ENCODE data around the gene MORC2. TPM values are rescaled to one million over a fixed set of nuclear protein-coding genes. Genes with fewer than 3 reads are reported as not detected.

The MORC2 gene
- total and polyA plus RNA-seq, 2 of the 13 experiments (the other 11 are each of a cell fraction or from before 2014, with no cell fraction given): 11.9 to 18.3 TPM

DNA sequence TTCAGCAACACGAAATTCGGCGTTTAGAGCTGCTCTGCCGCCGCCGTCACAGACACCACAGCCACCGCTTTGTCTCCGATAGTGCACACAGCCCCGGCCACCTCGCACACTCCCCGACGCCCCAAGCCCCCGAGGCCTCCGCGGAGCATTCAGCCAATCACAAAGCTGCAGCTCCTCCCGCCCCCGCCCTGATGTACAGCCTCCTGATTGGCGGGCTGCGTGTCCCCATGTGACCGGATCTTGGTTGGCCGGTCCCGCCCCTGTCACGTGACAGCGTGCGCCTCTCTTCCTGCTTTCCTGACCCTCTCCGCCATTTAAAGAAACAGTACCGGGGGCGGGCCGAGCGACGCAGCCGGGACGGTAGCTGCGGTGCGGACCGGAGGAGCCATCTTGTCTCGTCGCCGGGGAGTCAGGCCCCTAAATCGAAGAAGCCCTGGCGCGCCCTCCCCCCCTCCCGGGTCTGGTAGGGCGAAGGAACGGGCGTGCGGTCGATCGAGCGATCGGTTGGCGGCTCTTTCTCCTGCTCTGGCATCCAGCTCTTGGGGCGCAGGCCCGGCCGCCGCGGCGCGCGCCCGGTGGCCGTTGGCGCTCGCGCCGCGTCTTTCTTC, 454 bp upstream of the MORC2 start, which contains the start of gene TUG1 (continued):
- TF ChIP-seq, protein P1, sequence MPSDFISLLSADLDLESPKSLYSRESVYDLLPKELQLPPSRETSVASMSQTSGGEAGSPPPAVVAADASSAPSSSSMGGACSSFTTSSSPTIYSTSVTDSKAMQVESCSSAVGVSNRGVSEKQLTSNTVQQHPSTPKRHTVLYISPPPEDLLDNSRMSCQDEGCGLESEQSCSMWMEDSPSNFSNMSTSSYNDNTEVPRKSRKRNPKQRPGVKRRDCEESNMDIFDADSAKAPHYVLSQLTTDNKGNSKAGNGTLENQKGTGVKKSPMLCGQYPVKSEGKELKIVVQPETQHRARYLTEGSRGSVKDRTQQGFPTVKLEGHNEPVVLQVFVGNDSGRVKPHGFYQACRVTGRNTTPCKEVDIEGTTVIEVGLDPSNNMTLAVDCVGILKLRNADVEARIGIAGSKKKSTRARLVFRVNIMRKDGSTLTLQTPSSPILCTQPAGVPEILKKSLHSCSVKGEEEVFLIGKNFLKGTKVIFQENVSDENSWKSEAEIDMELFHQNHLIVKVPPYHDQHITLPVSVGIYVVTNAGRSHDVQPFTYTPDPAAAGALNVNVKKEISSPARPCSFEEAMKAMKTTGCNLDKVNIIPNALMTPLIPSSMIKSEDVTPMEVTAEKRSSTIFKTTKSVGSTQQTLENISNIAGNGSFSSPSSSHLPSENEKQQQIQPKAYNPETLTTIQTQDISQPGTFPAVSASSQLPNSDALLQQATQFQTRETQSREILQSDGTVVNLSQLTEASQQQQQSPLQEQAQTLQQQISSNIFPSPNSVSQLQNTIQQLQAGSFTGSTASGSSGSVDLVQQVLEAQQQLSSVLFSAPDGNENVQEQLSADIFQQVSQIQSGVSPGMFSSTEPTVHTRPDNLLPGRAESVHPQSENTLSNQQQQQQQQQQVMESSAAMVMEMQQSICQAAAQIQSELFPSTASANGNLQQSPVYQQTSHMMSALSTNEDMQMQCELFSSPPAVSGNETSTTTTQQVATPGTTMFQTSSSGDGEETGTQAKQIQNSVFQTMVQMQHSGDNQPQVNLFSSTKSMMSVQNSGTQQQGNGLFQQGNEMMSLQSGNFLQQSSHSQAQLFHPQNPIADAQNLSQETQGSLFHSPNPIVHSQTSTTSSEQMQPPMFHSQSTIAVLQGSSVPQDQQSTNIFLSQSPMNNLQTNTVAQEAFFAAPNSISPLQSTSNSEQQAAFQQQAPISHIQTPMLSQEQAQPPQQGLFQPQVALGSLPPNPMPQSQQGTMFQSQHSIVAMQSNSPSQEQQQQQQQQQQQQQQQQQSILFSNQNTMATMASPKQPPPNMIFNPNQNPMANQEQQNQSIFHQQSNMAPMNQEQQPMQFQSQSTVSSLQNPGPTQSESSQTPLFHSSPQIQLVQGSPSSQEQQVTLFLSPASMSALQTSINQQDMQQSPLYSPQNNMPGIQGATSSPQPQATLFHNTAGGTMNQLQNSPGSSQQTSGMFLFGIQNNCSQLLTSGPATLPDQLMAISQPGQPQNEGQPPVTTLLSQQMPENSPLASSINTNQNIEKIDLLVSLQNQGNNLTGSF (CRISPR knock-in tag; IDR thresholded peaks at IDR 0.05): 0 out of 2 replicates have a peak, but pooled peaks have one; percentile 43
- TF ChIP-seq, protein P2, sequence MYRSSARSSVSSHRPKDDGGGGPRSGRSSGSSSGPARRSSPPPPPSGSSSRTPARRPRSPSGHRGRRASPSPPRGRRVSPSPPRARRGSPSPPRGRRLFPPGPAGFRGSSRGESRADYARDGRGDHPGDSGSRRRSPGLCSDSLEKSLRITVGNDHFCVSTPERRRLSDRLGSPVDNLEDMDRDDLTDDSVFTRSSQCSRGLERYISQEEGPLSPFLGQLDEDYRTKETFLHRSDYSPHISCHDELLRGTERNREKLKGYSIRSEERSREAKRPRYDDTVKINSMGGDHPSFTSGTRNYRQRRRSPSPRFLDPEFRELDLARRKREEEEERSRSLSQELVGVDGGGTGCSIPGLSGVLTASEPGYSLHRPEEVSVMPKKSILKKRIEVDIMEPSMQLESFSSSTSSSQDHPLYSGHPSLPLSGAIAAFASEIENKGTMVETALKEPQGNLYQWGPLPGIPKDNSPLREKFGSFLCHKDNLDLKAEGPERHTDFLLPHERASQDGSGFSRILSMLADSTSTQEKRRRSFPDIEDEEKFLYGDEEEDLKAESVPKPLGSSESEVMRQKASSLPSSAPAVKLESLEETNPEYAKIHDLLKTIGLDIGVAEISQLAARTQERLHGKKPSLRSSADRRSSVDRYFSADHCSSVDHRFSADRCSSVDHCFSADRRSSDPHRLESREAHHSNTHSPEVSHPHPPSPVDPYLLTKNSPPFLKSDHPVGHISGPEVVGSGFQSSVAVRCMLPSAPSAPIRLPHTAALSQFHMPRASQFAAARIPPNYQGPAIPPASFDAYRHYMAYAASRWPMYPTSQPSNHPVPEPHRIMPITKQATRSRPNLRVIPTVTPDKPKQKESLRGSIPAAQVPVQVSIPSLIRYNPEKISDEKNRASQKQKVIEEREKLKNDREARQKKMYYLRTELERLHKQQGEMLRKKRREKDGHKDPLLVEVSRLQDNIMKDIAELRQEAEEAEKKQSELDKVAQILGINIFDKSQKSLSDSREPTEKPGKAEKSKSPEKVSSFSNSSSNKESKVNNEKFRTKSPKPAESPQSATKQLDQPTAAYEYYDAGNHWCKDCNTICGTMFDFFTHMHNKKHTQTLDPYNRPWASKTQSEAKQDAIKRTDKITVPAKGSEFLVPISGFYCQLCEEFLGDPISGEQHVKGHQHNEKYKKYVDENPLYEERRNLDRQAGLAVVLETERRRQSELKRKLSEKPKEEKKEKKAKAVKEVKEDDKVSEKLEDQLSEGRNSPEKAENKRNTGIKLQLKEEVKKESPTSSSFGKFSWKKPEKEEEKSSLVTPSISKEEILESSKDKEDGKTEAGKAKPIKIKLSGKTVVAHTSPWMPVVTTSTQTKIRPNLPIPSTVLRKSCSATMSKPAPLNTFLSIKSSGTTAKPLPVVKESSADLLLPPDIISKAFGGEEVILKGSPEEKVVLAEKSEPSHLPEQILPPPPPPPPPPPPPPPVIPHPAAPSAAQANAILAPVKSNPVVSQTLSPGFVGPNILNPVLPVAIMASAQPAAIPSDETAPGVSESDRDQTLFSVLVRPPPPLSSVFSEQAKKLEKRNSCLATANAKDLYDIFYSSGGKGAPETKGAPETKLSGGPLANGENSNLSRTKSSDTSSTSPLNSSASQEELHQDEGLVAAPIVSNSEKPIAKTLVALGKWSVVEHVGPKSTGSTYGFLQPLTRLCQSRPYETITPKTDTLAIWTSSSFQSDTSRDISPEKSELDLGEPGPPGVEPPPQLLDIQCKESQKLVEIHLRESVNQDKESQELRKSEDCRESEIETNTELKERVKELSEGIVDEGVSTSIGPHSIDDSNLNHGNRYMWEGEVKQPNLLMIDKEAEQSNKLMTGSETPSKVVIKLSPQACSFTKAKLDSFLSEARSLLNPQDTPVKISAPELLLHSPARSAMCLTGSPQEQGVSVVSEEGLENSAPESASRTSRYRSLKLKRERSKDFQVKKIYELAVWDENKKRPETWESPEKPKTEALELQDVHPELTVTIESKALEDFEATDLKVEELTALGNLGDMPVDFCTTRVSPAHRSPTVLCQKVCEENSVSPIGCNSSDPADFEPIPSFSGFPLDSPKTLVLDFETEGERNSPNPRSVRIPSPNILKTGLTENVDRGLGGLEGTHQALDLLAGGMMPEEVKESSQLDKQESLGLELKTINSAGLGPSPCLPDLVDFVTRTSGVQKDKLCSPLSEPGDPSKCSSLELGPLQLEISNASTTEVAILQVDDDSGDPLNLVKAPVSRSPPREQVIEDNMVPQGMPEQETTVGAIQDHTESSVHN (CRISPR knock-in tag; IDR thresholded peaks at IDR 0.05): no peak
- TF ChIP-seq ZNF766 (CRISPR knock-in tag; IDR thresholded peaks at IDR 0.05; ENCODE audit: borderline replicate concordance) (peak; percentile 29; the same call in 1 of the 2 replicates), ATF1 (CRISPR knock-in tag; IDR thresholded peaks at IDR 0.05) (no peak), ZNF614 (CRISPR knock-in tag; IDR thresholded peaks at IDR 0.05; ENCODE audit: borderline replicate concordance) (peak; percentile 44; the same call in 1 of the 2 replicates), ZBTB21 (CRISPR knock-in tag; IDR thresholded peaks at IDR 0.05) (no peak), RARA (CRISPR knock-in tag; IDR thresholded peaks at IDR 0.05) (peak; percentile 18; the same call in 1 of the 2 replicates), YEATS4 (CRISPR knock-in tag; IDR thresholded peaks at IDR 0.05; ENCODE audit: borderline replicate concordance) (peak; percentile 85)
- TF ChIP-seq, protein P3, sequence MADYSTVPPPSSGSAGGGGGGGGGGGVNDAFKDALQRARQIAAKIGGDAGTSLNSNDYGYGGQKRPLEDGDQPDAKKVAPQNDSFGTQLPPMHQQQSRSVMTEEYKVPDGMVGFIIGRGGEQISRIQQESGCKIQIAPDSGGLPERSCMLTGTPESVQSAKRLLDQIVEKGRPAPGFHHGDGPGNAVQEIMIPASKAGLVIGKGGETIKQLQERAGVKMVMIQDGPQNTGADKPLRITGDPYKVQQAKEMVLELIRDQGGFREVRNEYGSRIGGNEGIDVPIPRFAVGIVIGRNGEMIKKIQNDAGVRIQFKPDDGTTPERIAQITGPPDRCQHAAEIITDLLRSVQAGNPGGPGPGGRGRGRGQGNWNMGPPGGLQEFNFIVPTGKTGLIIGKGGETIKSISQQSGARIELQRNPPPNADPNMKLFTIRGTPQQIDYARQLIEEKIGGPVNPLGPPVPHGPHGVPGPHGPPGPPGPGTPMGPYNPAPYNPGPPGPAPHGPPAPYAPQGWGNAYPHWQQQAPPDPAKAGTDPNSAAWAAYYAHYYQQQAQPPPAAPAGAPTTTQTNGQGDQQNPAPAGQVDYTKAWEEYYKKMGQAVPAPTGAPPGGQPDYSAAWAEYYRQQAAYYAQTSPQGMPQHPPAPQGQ (CRISPR knock-in tag; IDR thresholded peaks at IDR 0.05; ENCODE audit: borderline replicate concordance): no peak
- TF ChIP-seq, protein P4, sequence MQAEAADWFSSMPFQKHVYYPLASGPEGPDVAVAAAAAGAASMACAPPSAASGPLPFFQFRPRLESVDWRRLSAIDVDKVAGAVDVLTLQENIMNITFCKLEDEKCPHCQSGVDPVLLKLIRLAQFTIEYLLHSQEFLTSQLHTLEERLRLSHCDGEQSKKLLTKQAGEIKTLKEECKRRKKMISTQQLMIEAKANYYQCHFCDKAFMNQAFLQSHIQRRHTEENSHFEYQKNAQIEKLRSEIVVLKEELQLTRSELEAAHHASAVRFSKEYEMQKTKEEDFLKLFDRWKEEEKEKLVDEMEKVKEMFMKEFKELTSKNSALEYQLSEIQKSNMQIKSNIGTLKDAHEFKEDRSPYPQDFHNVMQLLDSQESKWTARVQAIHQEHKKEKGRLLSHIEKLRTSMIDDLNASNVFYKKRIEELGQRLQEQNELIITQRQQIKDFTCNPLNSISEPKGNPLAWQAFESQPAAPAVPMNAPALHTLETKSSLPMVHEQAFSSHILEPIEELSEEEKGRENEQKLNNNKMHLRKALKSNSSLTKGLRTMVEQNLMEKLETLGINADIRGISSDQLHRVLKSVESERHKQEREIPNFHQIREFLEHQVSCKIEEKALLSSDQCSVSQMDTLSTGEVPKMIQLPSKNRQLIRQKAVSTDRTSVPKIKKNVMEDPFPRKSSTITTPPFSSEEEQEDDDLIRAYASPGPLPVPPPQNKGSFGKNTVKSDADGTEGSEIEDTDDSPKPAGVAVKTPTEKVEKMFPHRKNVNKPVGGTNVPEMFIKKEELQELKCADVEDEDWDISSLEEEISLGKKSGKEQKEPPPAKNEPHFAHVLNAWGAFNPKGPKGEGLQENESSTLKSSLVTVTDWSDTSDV (CRISPR knock-in tag; IDR thresholded peaks at IDR 0.05): no peak

Data from HepG2 (cell line).